ENCODE data around the gene BTBD3.

The BTBD3 gene

DNA sequence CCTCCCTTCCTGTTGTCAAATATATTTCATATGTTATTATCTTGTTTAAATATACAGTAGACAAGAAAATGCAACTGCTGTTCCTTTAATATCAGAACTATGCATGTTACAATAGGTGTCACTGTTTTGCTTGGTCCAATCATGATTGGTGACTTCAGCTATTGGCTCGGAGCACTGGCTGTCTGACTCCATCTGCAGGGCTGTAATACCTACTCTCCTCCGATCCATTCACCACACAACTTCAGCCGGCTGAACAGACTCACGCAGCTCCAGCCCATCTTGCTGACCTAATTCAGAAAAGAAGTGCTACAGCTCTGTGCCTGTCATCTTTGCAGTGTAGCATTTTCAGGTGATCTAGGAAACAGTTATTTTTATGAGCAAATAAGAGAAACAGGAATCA, at the start of gene BTBD3:
Gene BTBD3 (plus strand): TSS at position 231 of the 400 bp plus-strand sequence. CDS start 383 bp downstream, outside the sequence.
- H3K9me3 ChIP-seq (ENCODE audit: insufficient read depth, low read length): no peaks in the 10 kb centered on the region
- no peak within 1 kb of the TSS for H3K9ac ChIP-seq (ENCODE audit: low read length)
- H2AFZ ChIP-seq (ENCODE audit: low read depth, low read length, severe bottlenecking): no peak within 1 kb of the TSS
- H3F3A ChIP-seq (ENCODE audit: insufficient read depth): no peaks in the 10 kb centered on the region
- no peaks in the 10 kb centered on the region for H4K20me1 ChIP-seq (ENCODE audit: low read depth, low read length)
- H3K79me2 ChIP-seq (ENCODE audit: insufficient read depth, low read length): no peaks in the 10 kb centered on the region
- no peaks in the 10 kb centered on the region for H3K9me2 ChIP-seq (replicated peaks; ENCODE audit: insufficient read depth, low read length)
- TF ChIP-seq, protein P1, sequence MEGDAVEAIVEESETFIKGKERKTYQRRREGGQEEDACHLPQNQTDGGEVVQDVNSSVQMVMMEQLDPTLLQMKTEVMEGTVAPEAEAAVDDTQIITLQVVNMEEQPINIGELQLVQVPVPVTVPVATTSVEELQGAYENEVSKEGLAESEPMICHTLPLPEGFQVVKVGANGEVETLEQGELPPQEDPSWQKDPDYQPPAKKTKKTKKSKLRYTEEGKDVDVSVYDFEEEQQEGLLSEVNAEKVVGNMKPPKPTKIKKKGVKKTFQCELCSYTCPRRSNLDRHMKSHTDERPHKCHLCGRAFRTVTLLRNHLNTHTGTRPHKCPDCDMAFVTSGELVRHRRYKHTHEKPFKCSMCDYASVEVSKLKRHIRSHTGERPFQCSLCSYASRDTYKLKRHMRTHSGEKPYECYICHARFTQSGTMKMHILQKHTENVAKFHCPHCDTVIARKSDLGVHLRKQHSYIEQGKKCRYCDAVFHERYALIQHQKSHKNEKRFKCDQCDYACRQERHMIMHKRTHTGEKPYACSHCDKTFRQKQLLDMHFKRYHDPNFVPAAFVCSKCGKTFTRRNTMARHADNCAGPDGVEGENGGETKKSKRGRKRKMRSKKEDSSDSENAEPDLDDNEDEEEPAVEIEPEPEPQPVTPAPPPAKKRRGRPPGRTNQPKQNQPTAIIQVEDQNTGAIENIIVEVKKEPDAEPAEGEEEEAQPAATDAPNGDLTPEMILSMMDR (IDR thresholded peaks at IDR 0.05; ENCODE audit: insufficient read depth, low read length, poor library complexity, severe bottlenecking): no peak
- TF ChIP-seq EZH2phosphoT487 (conservative IDR thresholded peaks at IDR 0.05; ENCODE audit: low read length): no peak
- H3K36me3 ChIP-seq (ENCODE audit: low read length): no peaks in the 10 kb centered on the region
- H3K4me2 ChIP-seq (ENCODE audit: low read depth, low read length, poor library complexity, severe bottlenecking): no peak within 1 kb of the TSS
- H3K4me3 ChIP-seq (ENCODE audit: insufficient read depth, low read length, poor library complexity, severe bottlenecking): no peak within 1 kb of the TSS
- no peaks in the 10 kb centered on the region for H3K27me3 ChIP-seq (ENCODE audit: low read length)
- H3K27ac ChIP-seq (ENCODE audit: low read depth, low read length): no peak within 1 kb of the TSS

DNA sequence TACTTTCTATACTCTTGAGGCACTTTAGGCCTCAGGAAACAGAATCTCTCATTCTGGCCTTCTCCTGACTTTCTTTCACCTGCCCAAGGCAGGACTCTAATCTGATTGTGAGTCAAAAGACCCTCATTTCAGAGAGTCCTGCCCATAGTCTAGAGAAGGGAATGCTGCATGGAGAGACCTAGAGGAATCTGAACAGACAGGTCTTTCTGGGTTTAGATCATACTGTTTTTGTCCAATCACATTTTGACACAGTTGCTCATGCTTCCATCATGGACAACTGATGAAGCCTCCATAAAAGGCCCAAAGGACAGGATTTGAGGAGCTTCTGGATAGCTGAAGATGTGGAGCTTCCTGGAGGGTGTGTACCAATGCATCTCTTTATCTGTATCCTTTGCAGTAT, 48.1 kb upstream of the BTBD3 start:
- H2AFZ ChIP-seq (ENCODE audit: low read depth, low read length, severe bottlenecking): no peak overlapping the region
- H3K4me2 ChIP-seq (ENCODE audit: low read depth, low read length, poor library complexity, severe bottlenecking): no peak overlapping the region
- H3K36me3 ChIP-seq (ENCODE audit: low read length): no peaks in the 10 kb centered on the region
- no peak overlapping the region for H3K9ac ChIP-seq (ENCODE audit: low read length)
- no peaks in the 10 kb centered on the region for H3K79me2 ChIP-seq (ENCODE audit: insufficient read depth, low read length)
- H3K4me3 ChIP-seq (ENCODE audit: insufficient read depth, low read length, poor library complexity, severe bottlenecking): no peak overlapping the region
- no peaks in the 10 kb centered on the region for H3K9me3 ChIP-seq (ENCODE audit: insufficient read depth, low read length)
- TF ChIP-seq, protein P1 (IDR thresholded peaks at IDR 0.05; ENCODE audit: insufficient read depth, low read length, poor library complexity, severe bottlenecking): no peak
- no peak for TF ChIP-seq EZH2phosphoT487 (conservative IDR thresholded peaks at IDR 0.05; ENCODE audit: low read length)
- no peaks in the 10 kb centered on the region for H3K9me2 ChIP-seq (replicated peaks; ENCODE audit: insufficient read depth, low read length)
- no peaks in the 10 kb centered on the region for H3K27me3 ChIP-seq (ENCODE audit: low read length)
- H4K20me1 ChIP-seq (ENCODE audit: low read depth, low read length): no peaks in the 10 kb centered on the region
- no peaks in the 10 kb centered on the region for H3F3A ChIP-seq (ENCODE audit: insufficient read depth)
- no peak overlapping the region for H3K27ac ChIP-seq (ENCODE audit: low read depth, low read length)

DNA sequence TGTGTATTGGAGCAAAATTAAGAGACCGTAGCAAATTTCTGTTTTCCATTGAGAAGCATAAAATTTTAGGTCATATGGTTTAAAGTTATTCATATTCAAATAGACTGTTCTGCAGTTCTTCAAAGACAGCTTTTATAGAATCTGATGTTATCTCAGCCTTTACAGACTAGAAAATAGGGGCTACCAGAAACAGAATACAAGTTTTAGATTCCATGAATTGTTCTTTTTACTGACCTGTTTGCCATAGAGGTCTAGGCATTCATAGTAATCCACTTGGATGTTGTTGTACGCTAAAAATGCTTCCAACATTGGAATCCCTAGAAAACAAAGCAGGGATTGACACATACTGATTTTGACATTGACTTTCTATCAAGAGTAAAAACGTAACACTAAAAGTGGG, 47.3 kb upstream of the BTBD3 start:
- Histone ChIP-seq H3K9me3 (ENCODE audit: insufficient read depth, low read length) (no peaks in the 10 kb centered on the region), H3K79me2 (ENCODE audit: insufficient read depth, low read length) (no peaks in the 10 kb centered on the region)
- TF ChIP-seq, protein P1 (IDR thresholded peaks at IDR 0.05; ENCODE audit: insufficient read depth, low read length, poor library complexity, severe bottlenecking): no peak
- TF ChIP-seq EZH2phosphoT487 (conservative IDR thresholded peaks at IDR 0.05; ENCODE audit: low read length): no peak

More for the DNA sequence above, 47.3 kb upstream of the BTBD3 start:
- Histone ChIP-seq H3F3A (ENCODE audit: insufficient read depth) (no peaks in the 10 kb centered on the region), H3K27me3 (ENCODE audit: low read length) (no peaks in the 10 kb centered on the region), H3K36me3 (ENCODE audit: low read length) (no peaks in the 10 kb centered on the region), H4K20me1 (ENCODE audit: low read depth, low read length) (no peaks in the 10 kb centered on the region), H3K9ac (ENCODE audit: low read length) (no peak overlapping the region), H3K9me2 (replicated peaks; ENCODE audit: insufficient read depth, low read length) (no peaks in the 10 kb centered on the region), H3K27ac (ENCODE audit: low read depth, low read length) (no peak overlapping the region), H3K4me3 (ENCODE audit: insufficient read depth, low read length, poor library complexity, severe bottlenecking) (no peak overlapping the region), H3K4me2 (ENCODE audit: low read depth, low read length, poor library complexity, severe bottlenecking) (no peak overlapping the region), H2AFZ (ENCODE audit: low read depth, low read length, severe bottlenecking) (no peak overlapping the region)

Data from SU-DHL-6 (cell line).